ENCODE measurements around the gene SLC15A1. TPM values are rescaled to one million over a fixed set of nuclear protein-coding genes. Genes with fewer than 3 reads are reported as not detected.

Gene SLC15A1
- total and polyA plus RNA-seq, 4 experiments from 2014 or later, result not detected

DNA sequence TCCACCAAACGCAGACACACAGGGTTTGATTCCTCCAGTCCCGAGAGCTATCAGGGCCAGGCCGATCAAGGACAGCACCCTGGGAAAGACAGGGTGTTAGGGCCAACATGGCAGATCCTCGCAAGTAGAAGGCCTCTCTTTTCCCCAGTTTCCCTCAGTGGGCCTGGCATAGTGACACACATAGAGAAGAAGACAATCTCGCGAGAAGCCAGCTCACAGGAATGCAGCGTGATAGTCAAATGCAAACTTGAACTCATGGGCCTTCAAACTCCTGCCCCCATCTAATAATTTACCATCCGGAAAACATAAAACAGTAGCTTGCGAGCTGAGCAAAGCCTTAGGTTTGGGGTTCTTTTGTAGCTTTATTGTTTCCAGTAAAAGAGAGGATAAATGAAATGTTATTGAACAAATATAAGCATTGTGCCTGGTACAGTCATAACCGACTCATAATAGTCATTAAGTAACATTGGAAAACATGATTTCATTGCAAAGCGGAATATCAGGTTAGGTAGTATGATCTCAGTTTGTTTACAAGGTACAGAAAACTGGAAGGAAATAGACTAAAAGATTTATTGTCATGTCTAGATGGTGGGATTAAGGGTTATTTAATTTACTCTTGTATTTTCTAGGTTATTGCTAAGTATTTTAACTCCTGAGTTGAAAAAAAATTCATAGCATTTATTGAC, 30.5 kb downstream of the SLC15A1 start:
- H3K36me3 Mint-ChIP-seq, result no peaks in the 10 kb centered on the region
- DNase-seq, result no peak
- Histone ChIP-seq H3K9me3 (ENCODE audit: control insufficient read depth in 1 of 2, low read length in 2 of 2) (no peaks in the 10 kb centered on the region), H3K27ac (ENCODE audit: low read depth, low read length) (no peak overlapping the region), H3K36me3 (ENCODE audit: insufficient read depth, low read length) (no peaks in the 10 kb centered on the region), H3K27me3 (ENCODE audit: insufficient read depth, low read length) (no peaks in the 10 kb centered on the region), H3K4me3 (ENCODE audit: low read length in 2 of 2) (no peak overlapping the region), H3K4me1 (ENCODE audit: insufficient read depth, low read length) (no peaks in the 10 kb centered on the region)
- H3K27ac Mint-ChIP-seq, result no peak overlapping the region
- intact Hi-C loops (cut with micrococcal nuclease), result no loop called here
- no peak overlapping the region for H3K4me3 Mint-ChIP-seq
- H3K27me3 Mint-ChIP-seq, result peaks cover 2 to 13% of the 10 kb centered on the region in 2 donors
- CTCF ChIA-PET (ENCODE audit: partially characterized antibody), result no interaction called here
- H3K4me1 Mint-ChIP-seq, result no peaks in the 10 kb centered on the region
- H3K9me3 Mint-ChIP-seq, result no peaks in the 10 kb centered on the region
- POLR2A ChIA-PET (ENCODE audit: partially characterized antibody), result no interaction called here

DNA sequence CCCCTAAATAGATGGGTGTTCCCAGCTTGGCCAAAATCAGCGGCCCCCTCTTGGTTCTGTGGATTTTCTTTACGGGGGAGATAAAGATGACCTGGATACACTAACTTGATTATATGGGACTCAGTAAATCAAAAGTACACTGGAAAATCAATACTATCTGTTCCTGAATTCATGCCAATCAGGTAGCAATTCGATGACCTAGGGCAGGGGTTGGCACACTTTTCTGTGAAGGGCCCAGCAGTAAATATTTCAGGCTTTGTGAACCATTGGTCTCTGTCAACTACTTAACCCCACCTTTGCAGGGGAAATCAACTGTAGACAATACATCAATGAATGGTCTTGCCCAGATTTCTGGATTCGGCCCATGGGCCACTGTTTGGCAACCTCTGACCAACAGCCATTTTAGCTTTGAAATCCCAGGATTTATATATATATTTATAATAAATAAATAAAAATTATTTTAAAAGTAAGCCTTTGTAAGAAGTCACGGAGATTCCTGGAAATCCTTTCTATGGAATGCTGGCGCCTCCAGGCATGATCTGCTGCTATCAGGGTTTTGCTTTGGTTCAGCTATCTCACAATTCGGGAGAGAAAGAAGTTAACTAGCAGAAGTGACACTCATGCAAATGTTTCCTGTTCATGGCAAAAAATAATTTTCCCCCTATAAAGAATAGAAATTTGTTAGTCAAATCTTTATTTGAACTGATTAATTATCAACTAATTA, 32.8 kb downstream of the SLC15A1 start:
- H3K36me3 ChIP-seq (ENCODE audit: insufficient read depth, low read length), result no peaks in the 10 kb centered on the region
- Mint-ChIP-seq H3K27me3 (peaks cover 2 to 8% of the 10 kb centered on the region in 2 donors), H3K9me3 (no peaks in the 10 kb centered on the region)

DNA sequence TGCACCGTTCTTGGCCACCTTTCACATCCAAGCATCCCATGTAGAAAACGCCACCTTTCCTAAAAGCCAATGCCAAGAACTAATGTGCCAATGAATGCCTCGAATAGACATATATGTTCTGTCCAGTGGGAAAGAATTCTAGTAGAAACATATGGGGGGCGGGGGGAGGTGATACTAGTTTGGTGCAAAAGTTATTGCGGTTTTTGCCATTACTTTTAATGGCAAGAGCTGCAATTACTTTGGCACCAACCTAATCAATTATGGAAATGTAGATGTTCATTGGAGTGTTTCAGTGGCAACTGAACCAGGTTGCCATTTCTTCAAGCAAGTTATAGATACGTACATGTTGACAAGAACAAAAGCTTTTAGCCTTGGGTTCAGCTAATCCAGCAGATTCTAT, 34.6 kb downstream of the SLC15A1 start:
- intact Hi-C loops (cut with micrococcal nuclease), result no loop called here
- Histone ChIP-seq H3K27me3 (ENCODE audit: insufficient read depth, low read length) (no peaks in the 10 kb centered on the region), H3K36me3 (ENCODE audit: insufficient read depth, low read length) (no peaks in the 10 kb centered on the region), H3K4me3 (ENCODE audit: low read length in 2 of 2) (no peak overlapping the region), H3K4me1 (ENCODE audit: insufficient read depth, low read length) (no peaks in the 10 kb centered on the region), H3K9me3 (ENCODE audit: control insufficient read depth in 1 of 2, low read length in 2 of 2) (no peaks in the 10 kb centered on the region), H3K27ac (ENCODE audit: low read depth, low read length) (no peak overlapping the region)
- no peaks in the 10 kb centered on the region for H3K9me3 Mint-ChIP-seq
- no peaks in the 10 kb centered on the region for H3K36me3 Mint-ChIP-seq
- H3K4me3 Mint-ChIP-seq, result no peak overlapping the region
- H3K4me1 Mint-ChIP-seq, result no peaks in the 10 kb centered on the region
- ChIA-PET POLR2A (ENCODE audit: partially characterized antibody) (no interaction called here), CTCF (ENCODE audit: partially characterized antibody) (no interaction called here)
- DNase-seq, result no peak
- no peak overlapping the region for H3K27ac Mint-ChIP-seq
- H3K27me3 Mint-ChIP-seq, result peaks cover 2 to 6% of the 10 kb centered on the region in 2 donors

More for the DNA sequence above, 32.8 kb downstream of the SLC15A1 start:
- Histone ChIP-seq H3K4me3 (ENCODE audit: low read length in 2 of 2) (no peak overlapping the region), H3K4me1 (ENCODE audit: insufficient read depth, low read length) (no peaks in the 10 kb centered on the region), H3K27me3 (ENCODE audit: insufficient read depth, low read length) (no peaks in the 10 kb centered on the region), H3K27ac (ENCODE audit: low read depth, low read length) (no peak overlapping the region), H3K9me3 (ENCODE audit: control insufficient read depth in 1 of 2, low read length in 2 of 2) (no peaks in the 10 kb centered on the region)
- CTCF ChIA-PET (ENCODE audit: partially characterized antibody), result no interaction called here
- no peak for DNase-seq
- Mint-ChIP-seq H3K36me3 (no peaks in the 10 kb centered on the region), H3K27ac (no peak overlapping the region), H3K4me3 (no peak overlapping the region), H3K4me1 (no peaks in the 10 kb centered on the region)
- intact Hi-C loops (cut with micrococcal nuclease), result no loop called here
- POLR2A ChIA-PET (ENCODE audit: partially characterized antibody), result no interaction called here

DNA sequence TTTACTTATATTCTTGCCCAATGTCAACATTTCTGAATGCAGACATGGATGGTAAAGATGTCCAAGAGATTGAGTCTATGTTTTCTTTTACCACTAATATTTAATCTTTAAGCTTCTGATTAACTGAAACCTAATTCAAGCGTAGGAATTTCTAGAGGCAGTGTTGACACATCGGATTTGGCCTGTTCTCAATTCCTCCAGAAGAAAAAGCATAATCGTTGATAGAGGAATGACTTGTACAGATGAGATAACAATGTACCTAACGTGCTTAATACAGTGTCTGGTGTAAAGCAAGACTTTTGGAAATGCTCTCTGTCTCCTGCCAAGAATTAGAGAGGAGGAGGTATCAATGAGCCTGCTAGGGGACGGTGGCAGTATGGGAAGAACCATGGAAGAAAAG, 35.2 kb downstream of the SLC15A1 start:
- Histone ChIP-seq H3K4me3 (ENCODE audit: low read length in 2 of 2) (no peak overlapping the region), H3K9me3 (ENCODE audit: control insufficient read depth in 1 of 2, low read length in 2 of 2) (no peaks in the 10 kb centered on the region), H3K4me1 (ENCODE audit: insufficient read depth, low read length) (no peaks in the 10 kb centered on the region), H3K27me3 (ENCODE audit: insufficient read depth, low read length) (no peaks in the 10 kb centered on the region), H3K36me3 (ENCODE audit: insufficient read depth, low read length) (no peaks in the 10 kb centered on the region), H3K27ac (ENCODE audit: low read depth, low read length) (no peak overlapping the region)
- intact Hi-C loops (cut with micrococcal nuclease), result no loop called here
- peaks cover 2 to 6% of the 10 kb centered on the region in 2 donors for H3K27me3 Mint-ChIP-seq
- CTCF ChIA-PET (ENCODE audit: partially characterized antibody), result no interaction called here
- H3K9me3 Mint-ChIP-seq, result no peaks in the 10 kb centered on the region
- no peaks in the 10 kb centered on the region for H3K36me3 Mint-ChIP-seq
- H3K27ac Mint-ChIP-seq, result no peak overlapping the region
- H3K4me3 Mint-ChIP-seq, result no peak overlapping the region
- POLR2A ChIA-PET (ENCODE audit: partially characterized antibody), result no interaction called here
- no peak for DNase-seq
- H3K4me1 Mint-ChIP-seq, result no peaks in the 10 kb centered on the region

DNA sequence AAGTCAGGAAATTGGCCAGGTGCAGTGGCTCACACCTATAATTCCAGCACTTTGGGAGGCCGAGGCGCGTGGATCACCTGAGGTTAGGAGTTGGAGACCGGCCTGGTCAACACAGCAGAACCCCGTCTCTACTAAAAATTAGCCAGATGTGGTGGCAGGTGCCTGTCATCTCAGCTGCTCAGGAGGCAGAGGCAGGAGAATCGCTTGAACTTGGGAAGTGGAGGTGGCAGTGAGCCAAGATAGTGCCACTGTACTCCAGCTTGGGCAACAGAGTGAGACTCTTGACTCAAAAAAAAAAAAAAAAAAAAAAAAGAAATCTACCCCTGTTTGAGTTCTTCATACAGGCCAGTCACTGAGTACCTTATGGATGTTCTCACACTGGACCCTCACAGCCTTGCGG, 42.0 kb downstream of the SLC15A1 start:
- Histone ChIP-seq H3K9me3 (ENCODE audit: control insufficient read depth in 1 of 2, low read length in 2 of 2) (no peaks in the 10 kb centered on the region), H3K27ac (ENCODE audit: low read depth, low read length) (no peak overlapping the region), H3K4me1 (ENCODE audit: insufficient read depth, low read length) (no peaks in the 10 kb centered on the region), H3K4me3 (ENCODE audit: low read length in 2 of 2) (no peak overlapping the region), H3K36me3 (ENCODE audit: insufficient read depth, low read length) (no peaks in the 10 kb centered on the region), H3K27me3 (ENCODE audit: insufficient read depth, low read length) (no peaks in the 10 kb centered on the region)
- intact Hi-C loops (cut with micrococcal nuclease), result no loop called here
- H3K9me3 Mint-ChIP-seq, result peaks cover 0 to 3% (median 0%) of the 10 kb centered on the region in 8 donors
- ChIA-PET CTCF (ENCODE audit: partially characterized antibody) (interaction anchor here (1.1 kb wide), 1 partner anchor 58 kb away, joined by 3 read pairs; no protein-coding TSS in a partner anchor), POLR2A (ENCODE audit: partially characterized antibody) (no interaction called here)
- H3K36me3 Mint-ChIP-seq, result no peaks in the 10 kb centered on the region
- no peaks in the 10 kb centered on the region for H3K4me1 Mint-ChIP-seq
- DNase-seq, result no peak
- peaks cover 10 to 13% of the 10 kb centered on the region in 2 donors for H3K27me3 Mint-ChIP-seq
- no peak overlapping the region for H3K27ac Mint-ChIP-seq
- no peak overlapping the region for H3K4me3 Mint-ChIP-seq

DNA sequence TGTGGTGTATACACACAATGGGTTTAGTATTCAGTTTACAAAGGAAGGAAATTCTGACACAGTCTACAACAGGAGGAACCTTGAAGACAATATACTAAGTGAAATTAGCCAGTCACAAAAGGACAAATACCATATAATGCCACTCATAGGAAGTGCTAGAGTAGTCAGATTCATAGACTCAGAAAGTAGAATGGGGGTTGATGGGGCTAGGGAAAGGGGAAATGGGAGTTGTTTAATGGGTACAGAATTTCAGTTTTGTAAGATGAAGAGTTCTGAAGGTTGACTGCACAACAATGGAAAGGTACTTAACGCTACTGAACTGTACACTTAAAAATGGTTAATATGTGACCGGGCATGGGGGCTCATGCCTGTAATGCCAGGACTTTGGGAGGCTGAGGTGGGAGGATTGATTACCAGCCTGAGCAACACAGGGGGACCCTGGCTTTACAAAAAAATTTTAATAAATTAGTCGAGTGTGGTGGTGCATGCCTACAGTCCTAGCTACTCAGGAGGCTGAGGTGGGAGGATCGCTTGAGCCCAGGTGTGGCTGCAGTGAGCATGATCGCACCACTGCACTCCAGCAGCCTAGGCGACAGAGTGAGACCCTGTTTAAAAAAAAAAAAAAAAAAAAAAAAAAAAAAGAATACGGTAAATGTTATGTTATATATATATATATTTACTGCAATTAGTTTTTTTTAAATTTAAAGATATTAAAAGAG, 45.0 kb downstream of the SLC15A1 start:
- no peaks in the 10 kb centered on the region for H3K4me1 ChIP-seq (ENCODE audit: insufficient read depth, low read length)
- DNase-seq, result no peak
- peaks cover 13 to 22% of the 10 kb centered on the region in 2 donors for H3K27me3 Mint-ChIP-seq
- H3K9me3 ChIP-seq (ENCODE audit: control insufficient read depth in 1 of 2, low read length in 2 of 2), result no peaks in the 10 kb centered on the region
- ChIA-PET CTCF (ENCODE audit: partially characterized antibody) (no interaction called here), POLR2A (ENCODE audit: partially characterized antibody) (no interaction called here)
- H3K9me3 Mint-ChIP-seq, result peaks cover 0 to 3% (median 0%) of the 10 kb centered on the region in 8 donors
- H3K27me3 ChIP-seq (ENCODE audit: insufficient read depth, low read length), result no peaks in the 10 kb centered on the region
- intact Hi-C loops (cut with micrococcal nuclease), result no loop called here
- H3K4me1 Mint-ChIP-seq, result no peaks in the 10 kb centered on the region
- H3K27ac Mint-ChIP-seq, result no peak overlapping the region
- no peak overlapping the region for H3K4me3 Mint-ChIP-seq
- no peak overlapping the region for H3K4me3 ChIP-seq (ENCODE audit: low read length in 2 of 2)
- no peaks in the 10 kb centered on the region for H3K36me3 ChIP-seq (ENCODE audit: insufficient read depth, low read length)
- H3K27ac ChIP-seq (ENCODE audit: low read depth, low read length), result no peak overlapping the region
- no peaks in the 10 kb centered on the region for H3K36me3 Mint-ChIP-seq

DNA sequence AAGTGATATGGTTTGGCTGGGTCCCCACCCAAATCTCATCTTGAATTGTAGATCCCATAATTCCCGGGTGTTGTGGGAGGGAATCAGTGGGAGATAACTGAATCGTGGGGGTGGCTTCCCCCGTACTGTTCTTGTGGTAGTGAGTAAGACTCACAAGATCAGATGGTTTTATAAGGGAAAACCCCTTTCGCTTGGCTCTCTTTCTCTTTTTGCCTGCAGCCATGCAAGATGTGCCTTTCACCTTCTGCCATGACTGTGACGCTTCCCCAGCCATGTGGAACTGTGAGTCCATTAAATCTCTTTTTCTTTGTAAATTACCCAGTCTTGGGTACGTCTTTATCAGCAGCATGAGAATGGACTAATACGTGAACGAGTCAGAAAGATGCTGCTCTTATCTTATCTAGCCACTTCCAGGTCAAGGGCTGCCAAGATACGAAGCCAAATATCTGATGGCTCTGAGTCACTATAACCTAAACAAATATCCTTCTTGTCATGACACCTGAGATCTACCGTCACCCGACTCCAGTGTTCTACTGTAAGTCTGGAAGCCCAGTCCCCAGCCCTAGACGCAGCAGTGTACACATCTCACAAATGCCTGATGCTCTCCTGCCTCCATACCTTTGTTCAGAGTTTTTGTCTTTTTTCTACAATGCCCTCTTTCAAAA, 45.9 kb downstream of the SLC15A1 start:
- Mint-ChIP-seq H3K4me1 (no peaks in the 10 kb centered on the region), H3K27me3 (peaks cover 17 to 26% of the 10 kb centered on the region in 2 donors), H3K27ac (peak overlapping the region in 1 of 7 donors; percentile 31), H3K4me3 (no peak overlapping the region), H3K9me3 (peaks cover 0 to 5% (median 0%) of the 10 kb centered on the region in 8 donors), H3K36me3 (no peaks in the 10 kb centered on the region)
- no peaks in the 10 kb centered on the region for H3K9me3 ChIP-seq (ENCODE audit: control insufficient read depth in 1 of 2, low read length in 2 of 2)
- intact Hi-C loops (cut with micrococcal nuclease), result no loop called here
- H3K27ac ChIP-seq (ENCODE audit: low read depth, low read length), result no peak overlapping the region
- no peaks in the 10 kb centered on the region for H3K4me1 ChIP-seq (ENCODE audit: insufficient read depth, low read length)
- no peak overlapping the region for H3K4me3 ChIP-seq (ENCODE audit: low read length in 2 of 2)
- ChIA-PET POLR2A (ENCODE audit: partially characterized antibody) (no interaction called here), CTCF (ENCODE audit: partially characterized antibody) (no interaction called here)
- no peak for DNase-seq
- H3K27me3 ChIP-seq (ENCODE audit: insufficient read depth, low read length), result no peaks in the 10 kb centered on the region
- H3K36me3 ChIP-seq (ENCODE audit: insufficient read depth, low read length), result no peaks in the 10 kb centered on the region
